Nephron progenitor cell (in vitro differentiated cells): ENCODE measurements around the gene SCAMP2.

Experiments
- DNase-seq: peaks from one replicate; pipeline ENCODE4 v3.0.0; 2021
- H3K27ac Mint-ChIP-seq: 2 replicates; pipeline ENCODE4 v1.8.0; 2021; ENCODE audit warnings: mild to moderate bottlenecking, moderate library complexity, mixed read lengths
- H3K27me3 Mint-ChIP-seq: 2 replicates; pipeline ENCODE4 v1.8.0; 2021; ENCODE audit warnings: mild to moderate bottlenecking, low read depth, mixed read lengths; ENCODE audit not compliant: poor library complexity
- H3K36me3 Mint-ChIP-seq: 2 replicates; pipeline ENCODE4 v1.8.0; 2021; ENCODE audit warnings: low read depth, mixed read lengths
- H3K4me1 Mint-ChIP-seq: 2 replicates; pipeline ENCODE4 v1.8.0; 2021; ENCODE audit warnings: mixed read lengths
- H3K4me3 Mint-ChIP-seq: 2 replicates; pipeline ENCODE4 v1.8.0; 2021; ENCODE audit warnings: mild to moderate bottlenecking, moderate library complexity, mixed read lengths
- H3K9me3 Mint-ChIP-seq: 2 replicates; pipeline ENCODE4 v1.8.0; 2021; ENCODE audit warnings: mild to moderate bottlenecking, moderate library complexity, mixed read lengths
- TF ChIP-seq, protein P1 (sequence below): fragments of 200-600 bp; sonication (generic); IDR thresholded peaks from 2 replicates; pipeline ENCODE4 v1.5.0; 2021; ENCODE audit warnings: antibody characterized with exemption

The SCAMP2 gene

DNA sequence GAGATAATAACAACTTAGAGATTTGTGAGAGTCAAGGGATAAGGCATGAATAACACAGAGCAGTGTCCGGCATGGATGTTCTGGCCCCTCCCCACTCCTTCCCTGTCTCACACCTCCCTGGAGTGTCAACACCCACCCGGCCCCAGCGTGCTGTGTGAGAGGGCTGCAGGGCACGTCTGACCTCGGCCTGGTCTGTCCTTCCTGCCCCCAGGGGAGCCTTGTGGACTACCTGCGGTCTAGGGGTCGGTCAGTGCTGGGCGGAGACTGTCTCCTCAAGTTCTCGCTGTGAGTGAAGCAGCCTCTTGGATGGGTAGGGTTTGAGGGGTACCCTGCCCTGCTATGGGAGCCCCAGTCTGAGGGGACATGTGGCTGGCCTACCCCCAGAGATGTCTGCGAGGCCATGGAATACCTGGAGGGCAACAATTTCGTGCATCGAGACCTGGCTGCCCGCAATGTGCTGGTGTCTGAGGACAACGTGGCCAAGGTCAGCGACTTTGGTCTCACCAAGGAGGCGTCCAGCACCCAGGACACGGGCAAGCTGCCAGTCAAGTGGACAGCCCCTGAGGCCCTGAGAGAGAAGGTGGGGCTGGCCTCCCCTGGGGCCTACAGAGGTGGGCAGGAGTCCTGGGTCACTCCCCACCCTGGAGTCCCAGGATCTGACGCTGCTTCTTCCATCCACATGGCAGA lies 71.7 kb downstream of the SCAMP2 start:
- Mint-ChIP-seq H3K9me3 (no peaks in the 10 kb centered on the region), H3K4me1 (no peaks in the 10 kb centered on the region), H3K27me3 (peaks cover 2% of the 10 kb centered on the region), H3K4me3 (no peak overlapping the region), H3K36me3 (peaks cover 17% of the 10 kb centered on the region), H3K27ac (no peak overlapping the region)
- TF ChIP-seq, protein P1, sequence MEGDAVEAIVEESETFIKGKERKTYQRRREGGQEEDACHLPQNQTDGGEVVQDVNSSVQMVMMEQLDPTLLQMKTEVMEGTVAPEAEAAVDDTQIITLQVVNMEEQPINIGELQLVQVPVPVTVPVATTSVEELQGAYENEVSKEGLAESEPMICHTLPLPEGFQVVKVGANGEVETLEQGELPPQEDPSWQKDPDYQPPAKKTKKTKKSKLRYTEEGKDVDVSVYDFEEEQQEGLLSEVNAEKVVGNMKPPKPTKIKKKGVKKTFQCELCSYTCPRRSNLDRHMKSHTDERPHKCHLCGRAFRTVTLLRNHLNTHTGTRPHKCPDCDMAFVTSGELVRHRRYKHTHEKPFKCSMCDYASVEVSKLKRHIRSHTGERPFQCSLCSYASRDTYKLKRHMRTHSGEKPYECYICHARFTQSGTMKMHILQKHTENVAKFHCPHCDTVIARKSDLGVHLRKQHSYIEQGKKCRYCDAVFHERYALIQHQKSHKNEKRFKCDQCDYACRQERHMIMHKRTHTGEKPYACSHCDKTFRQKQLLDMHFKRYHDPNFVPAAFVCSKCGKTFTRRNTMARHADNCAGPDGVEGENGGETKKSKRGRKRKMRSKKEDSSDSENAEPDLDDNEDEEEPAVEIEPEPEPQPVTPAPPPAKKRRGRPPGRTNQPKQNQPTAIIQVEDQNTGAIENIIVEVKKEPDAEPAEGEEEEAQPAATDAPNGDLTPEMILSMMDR: no peak
- DNase-seq: no peak

DNA sequence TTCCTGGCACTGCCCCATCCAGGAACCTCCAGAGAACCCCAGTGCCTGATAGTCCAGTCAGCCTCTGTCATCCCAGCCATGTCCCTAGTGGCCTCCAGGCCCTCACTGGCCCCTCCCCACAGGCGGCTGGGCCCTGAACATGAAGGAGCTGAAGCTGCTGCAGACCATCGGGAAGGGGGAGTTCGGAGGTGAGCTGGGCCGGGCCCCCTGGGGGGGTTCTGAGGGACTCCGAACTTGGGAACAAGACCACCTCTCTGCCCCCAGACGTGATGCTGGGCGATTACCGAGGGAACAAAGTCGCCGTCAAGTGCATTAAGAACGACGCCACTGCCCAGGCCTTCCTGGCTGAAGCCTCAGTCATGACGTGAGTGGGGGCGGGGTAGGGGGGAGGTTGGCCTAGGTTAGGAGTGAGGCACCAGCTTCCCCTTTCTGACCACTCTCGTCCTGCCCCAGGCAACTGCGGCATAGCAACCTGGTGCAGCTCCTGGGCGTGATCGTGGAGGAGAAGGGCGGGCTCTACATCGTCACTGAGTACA lies 72.5 kb downstream of the SCAMP2 start:
- H3K9me3 Mint-ChIP-seq: no peaks in the 10 kb centered on the region
- TF ChIP-seq, protein P1: no peak
- no peak for DNase-seq
- H3K36me3 Mint-ChIP-seq: peaks cover 17% of the 10 kb centered on the region
- no peak overlapping the region for H3K27ac Mint-ChIP-seq
- no peaks in the 10 kb centered on the region for H3K4me1 Mint-ChIP-seq
- H3K27me3 Mint-ChIP-seq: no peaks in the 10 kb centered on the region
- H3K4me3 Mint-ChIP-seq: no peak overlapping the region

DNA sequence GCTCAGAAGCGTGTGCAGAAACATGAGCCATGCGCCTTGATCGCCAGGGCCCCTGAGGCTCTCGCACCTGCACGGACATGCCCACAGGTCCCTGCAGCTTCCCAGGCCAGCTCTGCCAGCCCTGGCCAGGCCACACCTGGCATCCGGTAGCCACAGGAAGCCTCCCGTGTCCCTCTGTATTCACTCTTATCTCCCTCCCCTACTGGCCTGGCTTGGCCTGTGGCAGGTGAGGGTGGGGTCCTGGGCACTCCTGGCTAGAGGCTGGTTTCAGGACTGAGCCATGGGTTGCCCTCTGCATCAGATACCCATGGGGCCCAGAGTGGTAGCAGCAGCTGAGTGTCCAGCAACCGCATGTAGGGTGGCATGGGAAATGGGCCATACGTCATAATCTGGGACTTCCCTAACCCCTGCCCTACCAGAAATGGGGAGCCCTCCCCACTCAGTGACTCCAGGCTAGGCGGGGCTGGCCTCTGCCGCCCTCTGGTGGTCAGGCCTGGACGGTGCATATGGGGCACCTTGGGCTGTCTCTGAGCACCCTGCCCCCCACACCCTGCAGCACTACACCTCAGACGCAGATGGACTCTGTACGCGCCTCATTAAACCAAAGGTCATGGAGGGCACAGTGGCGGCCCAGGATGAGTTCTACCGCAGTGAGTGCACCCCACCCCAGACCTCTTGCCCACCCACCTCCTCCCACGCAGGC lies 73.2 kb downstream of the SCAMP2 start:
- no peak overlapping the region for H3K4me3 Mint-ChIP-seq
- no peaks in the 10 kb centered on the region for H3K27me3 Mint-ChIP-seq
- no peaks in the 10 kb centered on the region for H3K4me1 Mint-ChIP-seq
- H3K27ac Mint-ChIP-seq: no peak overlapping the region
- H3K9me3 Mint-ChIP-seq: no peaks in the 10 kb centered on the region
- TF ChIP-seq, protein P1: peak; percentile 95
- H3K36me3 Mint-ChIP-seq: peaks cover 16% of the 10 kb centered on the region
- DNase-seq: peak; percentile 80

DNA sequence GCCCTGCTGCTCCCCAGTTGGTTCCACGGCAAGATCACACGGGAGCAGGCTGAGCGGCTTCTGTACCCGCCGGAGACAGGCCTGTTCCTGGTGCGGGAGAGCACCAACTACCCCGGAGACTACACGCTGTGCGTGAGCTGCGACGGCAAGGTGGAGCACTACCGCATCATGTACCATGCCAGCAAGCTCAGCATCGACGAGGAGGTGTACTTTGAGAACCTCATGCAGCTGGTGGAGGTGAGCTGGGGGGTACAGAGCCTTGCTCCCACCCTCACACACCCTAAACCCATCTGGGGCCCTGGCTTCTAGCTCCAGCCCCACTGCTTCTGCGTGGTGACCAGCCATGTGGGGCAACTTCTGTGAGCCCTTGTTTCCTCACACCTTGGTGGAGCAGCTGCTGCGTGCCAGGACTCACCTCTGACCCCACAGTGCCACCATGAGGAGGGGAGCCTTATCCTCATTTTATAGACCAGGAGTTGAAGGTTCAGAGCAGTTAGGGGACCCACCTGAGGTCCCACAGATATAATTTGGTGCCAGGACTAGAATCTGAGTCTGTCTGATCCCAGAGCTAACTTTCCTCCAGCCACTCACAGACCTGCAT lies 73.8 kb downstream of the SCAMP2 start:
- no peaks in the 10 kb centered on the region for H3K4me1 Mint-ChIP-seq
- H3K4me3 Mint-ChIP-seq: no peak overlapping the region
- no peak for DNase-seq
- TF ChIP-seq, protein P1: no peak
- peaks cover 11% of the 10 kb centered on the region for H3K36me3 Mint-ChIP-seq
- H3K27ac Mint-ChIP-seq: no peak overlapping the region
- H3K27me3 Mint-ChIP-seq: no peaks in the 10 kb centered on the region
- H3K9me3 Mint-ChIP-seq: no peaks in the 10 kb centered on the region

DNA sequence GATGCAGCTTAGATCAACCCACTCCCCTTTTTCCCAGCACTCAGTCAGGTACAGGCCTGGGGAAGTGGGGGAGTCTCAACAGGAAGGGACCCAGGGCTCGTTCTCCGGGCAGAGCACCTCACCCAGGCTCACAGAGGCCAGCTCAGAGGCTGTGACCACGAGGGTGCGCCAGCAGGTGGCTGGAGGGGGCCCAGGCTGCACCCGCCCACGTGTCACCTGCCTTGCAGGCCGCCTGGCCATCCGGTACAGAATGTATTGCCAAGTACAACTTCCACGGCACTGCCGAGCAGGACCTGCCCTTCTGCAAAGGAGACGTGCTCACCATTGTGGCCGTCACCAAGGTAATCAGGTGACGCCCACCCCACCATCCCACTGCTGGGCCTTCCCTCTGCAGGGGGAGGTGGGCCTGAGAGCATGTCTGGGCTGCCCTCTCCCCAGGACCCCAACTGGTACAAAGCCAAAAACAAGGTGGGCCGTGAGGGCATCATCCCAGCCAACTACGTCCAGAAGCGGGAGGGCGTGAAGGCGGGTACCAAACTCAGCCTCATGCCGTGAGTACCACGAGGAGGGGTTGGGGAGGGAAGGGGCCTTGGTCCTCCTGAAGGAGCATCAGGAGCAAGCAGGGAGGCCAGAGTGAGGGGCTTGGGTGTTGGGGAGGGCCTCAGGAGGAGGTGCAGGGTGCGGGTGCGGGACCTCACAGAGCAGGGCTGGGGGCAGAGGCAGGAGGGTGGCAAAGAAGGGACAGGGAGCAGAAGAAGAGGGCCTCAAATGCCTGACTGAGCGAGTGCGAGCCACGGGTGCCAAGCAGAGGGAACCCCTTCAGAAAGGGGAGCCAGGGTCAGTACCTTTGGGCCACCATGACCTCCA lies 74.5 kb downstream of the SCAMP2 start:
- Mint-ChIP-seq H3K4me1 (no peaks in the 10 kb centered on the region), H3K27me3 (no peaks in the 10 kb centered on the region), H3K9me3 (no peaks in the 10 kb centered on the region), H3K27ac (no peak overlapping the region), H3K4me3 (no peak overlapping the region), H3K36me3 (peaks cover 5% of the 10 kb centered on the region)
- TF ChIP-seq, protein P1: no peak
- DNase-seq: no peak
